ENCODE data around the gene CERS1. TPM values are rescaled to one million over a fixed set of nuclear protein-coding genes. Genes with fewer than 3 reads are reported as not detected.
"Not testable (repeated sequence)": the region's sequence is repeated elsewhere in the genome, so short reads cannot be mapped to it uniquely, and the experiment has no call there.

Gene CERS1
- total RNA-seq, 1 experiment from 2014 or later: 7.7 TPM

DNA sequence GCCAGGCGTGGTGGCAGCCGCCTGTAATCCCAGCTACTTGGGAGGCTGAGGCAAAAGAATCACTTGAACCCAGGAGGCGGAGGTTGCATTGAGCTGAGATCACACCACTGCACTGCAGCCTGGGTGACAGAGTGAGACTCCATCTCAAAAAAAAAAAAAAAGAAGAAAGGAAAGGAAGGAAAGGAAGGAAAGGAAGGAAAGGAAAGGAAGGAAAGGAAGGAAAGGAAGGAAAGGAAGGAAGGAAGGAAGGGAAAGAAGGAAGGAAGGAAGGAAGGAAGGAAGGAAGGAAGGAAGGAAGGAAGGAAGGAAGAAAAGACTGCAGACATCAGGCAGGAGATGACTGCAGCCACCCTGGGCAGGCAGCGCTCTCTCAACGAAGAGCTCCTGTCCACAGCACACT lies 6.6 kb upstream of the CERS1 start:
- in situ Hi-C loops (cut with HindIII; ENCODE audit: low pct_unique_long_range_greater_than_20kb, low sequenced_read_pairs); DNase-seq (ENCODE audit: low read depth): not testable (repeated sequence)

DNA sequence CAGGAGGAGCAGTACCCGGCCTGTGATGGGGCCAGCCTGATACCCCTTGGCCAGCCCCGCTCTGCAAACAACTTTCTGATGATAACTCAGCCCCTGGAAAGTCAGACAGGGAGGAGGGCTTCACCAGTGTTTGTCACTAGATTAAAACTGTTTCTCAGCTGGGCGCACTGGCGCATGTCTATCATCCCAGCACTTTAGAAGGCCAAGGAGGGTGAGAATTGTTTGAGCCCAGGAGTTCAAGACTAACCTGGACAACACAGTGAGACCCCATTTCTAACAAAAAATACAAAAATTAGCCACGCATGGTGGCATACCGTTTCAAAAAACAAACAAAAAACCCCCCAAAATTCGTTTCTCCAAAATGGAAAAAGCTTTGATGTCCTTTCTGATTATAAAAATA lies 5.5 kb upstream of the CERS1 start:
- in situ Hi-C loops (cut with HindIII; ENCODE audit: low pct_unique_long_range_greater_than_20kb, low sequenced_read_pairs): no loop called here
- DNase-seq (ENCODE audit: low read depth): no peak

DNA sequence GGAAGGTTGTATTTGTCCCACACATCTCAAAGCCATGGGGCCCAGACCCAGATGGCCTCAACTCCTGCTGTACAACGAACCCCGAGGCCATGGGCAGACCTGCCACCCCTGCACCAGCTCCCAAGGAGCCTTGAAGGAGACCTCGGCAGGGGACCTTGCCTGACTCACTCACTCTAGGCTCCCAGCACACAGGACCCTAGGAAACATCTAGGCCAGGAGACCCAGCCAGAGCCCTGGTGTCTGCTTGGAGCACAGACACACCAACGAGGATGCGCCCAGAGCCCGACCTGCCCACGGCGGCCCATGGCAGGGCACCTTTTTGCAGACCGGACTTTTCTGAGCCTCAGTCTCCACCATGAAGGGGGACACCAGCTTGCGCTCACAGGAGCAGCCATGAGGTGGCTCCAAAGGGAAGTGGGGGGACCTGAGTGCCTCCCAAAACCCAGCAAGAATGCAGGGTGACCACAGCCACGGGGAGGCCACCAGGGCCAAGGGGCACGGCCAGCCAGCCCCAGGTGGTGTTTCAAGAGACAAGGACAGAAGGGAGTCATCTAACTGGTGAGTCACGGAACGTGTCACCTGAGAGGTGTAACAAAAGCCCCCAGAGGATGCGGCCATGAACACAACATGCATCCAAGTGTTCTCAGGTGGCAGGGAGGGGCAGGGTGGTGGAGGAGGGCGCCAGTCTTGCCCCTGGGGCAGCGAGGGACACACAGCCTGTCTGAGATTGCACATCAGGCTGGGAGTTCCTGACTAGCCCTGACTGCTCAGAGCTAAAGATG lies 4.9 kb upstream of the CERS1 start:
- no peak for DNase-seq (ENCODE audit: low read depth)
- in situ Hi-C loops (cut with HindIII; ENCODE audit: low pct_unique_long_range_greater_than_20kb, low sequenced_read_pairs): no loop called here

DNA sequence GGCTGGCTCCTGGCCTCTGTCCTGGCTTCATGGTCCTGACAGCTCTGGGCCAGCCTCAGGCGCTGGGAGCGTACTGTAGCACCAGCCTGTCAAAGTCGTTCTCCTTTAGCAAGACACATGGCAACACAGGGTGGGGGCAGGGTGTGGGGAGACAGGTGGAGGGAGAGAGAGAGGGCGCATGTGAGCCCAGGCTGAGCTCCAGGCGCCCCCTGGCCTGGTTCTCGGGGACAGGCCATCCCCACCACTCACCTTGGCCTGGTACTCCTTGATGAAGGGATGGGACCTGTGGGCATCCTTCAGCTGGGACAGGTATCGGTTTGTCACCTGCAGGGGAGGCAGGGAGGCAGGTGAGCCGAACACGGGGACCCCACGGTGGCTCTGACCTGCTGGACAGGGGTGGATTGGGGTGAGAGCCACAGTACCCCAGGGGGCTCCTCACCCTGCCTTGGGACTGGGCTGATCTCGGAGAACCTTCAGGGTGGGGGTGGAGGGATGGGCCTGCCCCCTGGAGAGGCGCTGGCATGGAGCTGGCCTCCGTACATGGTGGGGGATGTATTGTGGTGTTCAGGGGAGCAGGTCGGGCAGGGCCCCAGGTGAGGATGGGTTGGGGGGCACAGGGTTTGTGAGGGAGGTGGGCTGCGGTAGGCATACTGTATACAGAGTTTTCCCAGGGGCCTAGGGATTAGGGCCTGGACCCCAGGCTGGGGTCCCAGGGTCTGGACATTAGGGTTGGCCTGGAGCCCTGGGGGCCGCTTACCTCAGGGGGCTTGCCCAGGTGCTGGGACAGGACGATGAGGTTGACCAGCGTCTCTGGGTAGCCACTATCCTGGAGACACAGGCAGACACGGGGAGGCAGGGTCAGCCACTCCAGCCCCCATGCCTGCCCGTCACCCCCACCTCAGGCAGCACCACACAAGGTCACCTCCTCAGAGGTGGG lies 3.9 kb upstream of the CERS1 start:
- DNase-seq (ENCODE audit: low read depth): no peak
- in situ Hi-C loops (cut with HindIII; ENCODE audit: low pct_unique_long_range_greater_than_20kb, low sequenced_read_pairs): no loop called here

DNA sequence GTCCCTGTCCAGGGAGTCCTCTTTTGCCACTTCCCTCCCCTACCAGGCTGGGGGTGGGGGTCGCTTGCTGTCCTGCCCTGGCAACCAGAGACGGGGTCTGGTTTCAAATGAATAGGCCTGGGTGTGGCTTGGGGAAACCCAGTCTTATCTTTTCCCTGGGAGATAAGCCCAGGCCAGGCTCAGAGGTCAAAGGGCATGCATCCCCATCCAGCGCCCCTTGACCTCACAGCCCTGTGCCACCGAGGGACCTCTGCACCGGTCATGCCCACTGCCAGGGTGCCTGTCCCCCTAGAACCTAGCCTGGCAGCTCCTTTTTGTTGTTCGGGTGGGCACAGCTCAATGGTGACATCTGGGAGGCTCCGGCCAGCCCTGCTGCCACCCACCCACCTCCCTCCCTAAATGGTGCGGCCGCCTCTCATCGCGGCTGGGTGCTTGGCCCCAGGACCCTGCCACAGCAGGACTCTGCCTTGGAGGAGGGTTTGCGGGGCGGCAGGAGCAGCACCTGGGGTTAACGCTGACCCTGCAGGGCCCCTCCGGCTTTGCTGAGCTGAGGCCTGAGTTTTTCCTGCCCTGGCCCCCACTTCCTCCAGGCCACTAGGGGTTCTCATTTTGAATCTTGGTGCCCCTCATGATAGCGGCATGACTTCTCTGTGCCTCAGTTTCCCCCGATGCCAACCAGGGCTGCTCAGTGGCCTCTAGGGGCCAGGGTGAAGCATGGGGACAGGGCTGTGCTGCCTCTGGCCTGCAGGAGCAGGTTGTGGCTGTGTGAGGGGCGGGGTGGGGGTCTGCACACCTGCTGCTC lies 2.9 kb upstream of the CERS1 start:
- in situ Hi-C loops (cut with HindIII; ENCODE audit: low pct_unique_long_range_greater_than_20kb, low sequenced_read_pairs): no loop called here
- DNase-seq (ENCODE audit: low read depth): no peak

DNA sequence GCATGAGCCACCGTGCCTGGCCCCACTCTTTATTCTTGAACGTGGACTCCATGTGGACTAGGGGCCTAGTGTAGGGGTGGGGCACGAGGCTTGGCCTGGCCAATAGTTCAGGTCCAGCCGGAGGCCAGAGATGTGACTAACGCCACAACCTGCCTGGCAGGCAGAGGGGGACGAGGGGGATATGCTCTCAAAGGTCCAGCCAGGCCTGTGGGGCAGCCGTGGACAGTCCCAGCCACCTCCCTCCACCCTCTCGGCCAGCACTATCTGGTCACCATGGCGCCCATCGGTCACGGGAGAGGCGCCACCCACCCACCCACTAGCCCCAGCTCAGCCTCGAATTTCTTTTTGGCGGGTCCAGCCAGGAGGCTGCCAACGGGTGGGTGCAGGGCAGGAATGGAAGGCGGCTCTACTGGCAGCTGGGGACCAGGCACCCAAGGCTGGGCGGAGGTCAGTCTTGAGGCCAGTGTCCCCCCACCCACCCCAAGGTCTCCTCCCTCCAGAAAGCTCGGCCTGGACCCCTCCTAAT lies 2.2 kb upstream of the CERS1 start:
- in situ Hi-C loops (cut with HindIII; ENCODE audit: low pct_unique_long_range_greater_than_20kb, low sequenced_read_pairs): no loop called here
- no peak for DNase-seq (ENCODE audit: low read depth)

DNA sequence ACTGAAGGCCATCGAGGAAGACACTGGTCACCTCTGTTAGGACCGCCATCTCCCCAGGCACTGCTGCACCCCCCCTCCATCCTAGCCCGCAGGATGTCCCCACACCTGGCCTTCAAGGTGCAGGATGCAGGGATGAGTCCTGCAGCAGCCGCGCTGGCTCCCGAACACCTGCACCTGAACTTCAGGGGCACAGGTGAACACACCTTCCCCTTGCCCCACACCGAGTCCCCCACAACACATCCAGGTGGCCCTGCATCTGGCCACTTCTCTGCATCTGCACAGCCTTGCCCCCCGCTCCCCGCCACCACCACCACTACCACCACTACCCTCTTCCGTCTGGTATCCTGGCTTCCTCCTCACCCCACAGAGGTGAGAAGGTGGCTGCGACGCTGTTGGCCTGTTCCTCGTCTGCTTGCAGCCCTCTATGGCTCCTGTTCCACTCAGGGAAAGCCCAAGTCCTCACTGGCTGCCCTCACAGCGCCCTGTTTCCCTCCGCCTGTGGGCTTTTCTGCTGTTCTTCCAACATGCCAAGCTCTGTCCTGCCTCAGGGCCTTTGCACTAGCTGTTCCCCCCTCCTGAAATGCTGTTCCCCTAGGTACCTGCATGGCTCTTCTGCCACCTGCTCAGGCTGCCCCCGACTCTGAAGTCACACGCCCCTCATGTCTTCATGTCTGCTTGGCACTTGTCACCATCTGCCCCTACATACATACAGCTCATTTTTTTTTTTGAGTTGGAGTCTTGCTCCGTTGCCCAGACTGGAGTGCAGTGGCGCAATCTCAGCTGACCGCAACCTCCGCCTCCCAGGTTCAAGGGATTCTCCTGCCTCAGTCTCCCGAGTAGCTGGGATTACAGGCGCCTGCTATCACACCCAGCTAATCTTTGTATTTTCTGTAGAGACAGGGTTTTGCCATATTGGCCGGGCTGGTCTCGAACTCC lies 1.4 kb upstream of the CERS1 start:
- in situ Hi-C loops (cut with HindIII; ENCODE audit: low pct_unique_long_range_greater_than_20kb, low sequenced_read_pairs): no loop called here
- DNase-seq (ENCODE audit: low read depth): no peak

DNA sequence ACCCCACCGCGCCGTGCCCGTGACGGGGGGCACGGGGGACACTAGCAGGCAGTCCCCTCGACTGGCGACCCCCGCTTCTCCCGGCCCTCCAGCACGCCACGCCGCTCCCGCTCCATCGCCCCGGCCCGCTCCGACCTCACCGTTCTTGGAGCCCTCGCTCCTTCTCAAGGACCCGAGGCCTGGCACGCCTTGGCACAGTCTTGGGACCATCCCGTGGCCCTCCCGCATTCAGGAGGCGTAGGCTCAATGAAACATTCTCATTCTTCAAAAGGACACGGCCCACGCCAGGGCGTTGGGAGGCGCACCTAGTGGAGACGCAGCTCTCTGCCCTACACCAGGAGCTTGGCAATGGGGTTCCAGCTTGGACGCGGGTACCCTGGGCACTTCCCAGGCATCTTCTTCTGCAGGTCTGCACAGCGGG lies 473 bp upstream of the CERS1 start:
- in situ Hi-C loops (cut with HindIII; ENCODE audit: low pct_unique_long_range_greater_than_20kb, low sequenced_read_pairs): no loop called here
- DNase-seq (ENCODE audit: low read depth): no peak

DNA sequence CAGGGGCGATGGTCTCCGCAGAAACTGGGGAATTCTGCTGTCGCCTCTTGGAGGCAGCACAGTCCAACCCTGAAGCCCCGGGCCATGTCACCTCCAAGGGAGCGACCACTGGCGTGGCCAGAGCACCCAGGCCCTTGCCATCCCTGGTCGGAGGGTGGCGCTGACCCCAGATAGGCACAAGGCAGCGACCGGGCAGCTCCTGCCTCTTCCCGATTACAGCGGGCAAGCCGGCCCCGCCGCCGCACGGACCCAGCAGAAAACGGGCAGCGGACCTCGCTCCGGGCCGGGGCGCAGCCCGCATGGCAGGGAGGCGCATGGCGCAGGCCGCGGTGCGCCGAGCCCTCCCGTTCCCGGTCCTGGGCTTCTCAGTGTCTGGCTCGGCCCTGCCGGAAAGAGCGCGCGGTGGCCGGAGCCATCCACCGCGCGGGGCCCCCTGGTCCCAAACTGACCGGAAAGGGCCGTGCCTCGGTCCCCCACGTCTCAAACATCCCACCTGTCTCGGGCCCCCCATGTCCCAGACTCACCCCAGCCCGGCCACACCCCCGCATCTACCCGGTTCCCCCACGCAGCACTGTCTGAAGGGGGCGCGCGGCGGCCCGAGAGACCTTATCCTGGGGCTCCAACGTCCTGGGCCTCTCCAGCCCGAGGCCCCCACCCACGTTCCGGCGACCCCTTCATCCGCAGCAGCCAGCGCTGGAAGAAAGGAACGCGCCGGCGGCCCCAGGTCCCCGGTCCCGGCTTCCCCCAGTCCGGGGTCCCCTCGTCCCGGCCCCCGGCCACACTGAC lies 727 bp downstream of the CERS1 start:
- in situ Hi-C loops (cut with HindIII; ENCODE audit: low pct_unique_long_range_greater_than_20kb, low sequenced_read_pairs): no loop called here
- peak; percentile 72 for DNase-seq (ENCODE audit: low read depth)

DNA sequence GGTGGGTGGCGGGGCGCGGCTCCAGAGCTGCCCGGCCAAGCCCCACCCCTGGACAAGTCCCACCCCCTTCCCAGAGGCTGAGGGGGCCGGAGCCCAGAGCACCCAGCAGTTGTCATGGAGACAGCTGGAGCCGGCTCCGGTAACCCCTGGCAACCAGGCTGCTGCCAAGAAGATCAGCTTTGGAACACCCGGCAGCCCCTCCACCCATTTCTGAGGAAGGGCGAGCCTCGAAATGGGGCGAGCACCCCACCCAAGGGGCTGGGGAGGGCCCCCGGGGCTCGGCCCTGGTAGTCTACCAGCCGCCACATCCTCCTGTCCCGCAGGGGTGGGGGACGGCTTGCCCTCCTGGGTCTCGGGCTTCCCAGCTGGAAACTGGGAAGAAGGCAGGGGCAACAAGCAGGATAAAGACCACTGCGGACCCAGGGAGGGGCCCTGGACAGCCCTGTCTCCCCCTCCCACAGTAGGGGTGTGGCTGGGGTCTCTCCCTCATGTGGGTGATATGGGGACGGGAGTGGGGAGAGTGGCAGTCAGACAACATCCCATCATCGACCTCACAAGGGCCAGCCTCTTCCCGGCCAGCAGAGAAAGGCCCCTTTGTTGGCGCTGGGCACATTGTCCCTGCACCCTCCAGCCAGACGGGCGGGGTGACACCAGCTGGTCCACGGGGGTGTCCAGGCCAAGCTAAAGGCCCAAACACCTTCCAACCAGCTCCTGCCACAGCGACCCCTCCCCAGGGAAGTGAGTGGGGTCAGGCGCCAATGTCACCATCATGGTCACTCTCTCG lies 1.5 kb downstream of the CERS1 start:
- no peak for DNase-seq (ENCODE audit: low read depth)
- in situ Hi-C loops (cut with HindIII; ENCODE audit: low pct_unique_long_range_greater_than_20kb, low sequenced_read_pairs): no loop called here

DNA sequence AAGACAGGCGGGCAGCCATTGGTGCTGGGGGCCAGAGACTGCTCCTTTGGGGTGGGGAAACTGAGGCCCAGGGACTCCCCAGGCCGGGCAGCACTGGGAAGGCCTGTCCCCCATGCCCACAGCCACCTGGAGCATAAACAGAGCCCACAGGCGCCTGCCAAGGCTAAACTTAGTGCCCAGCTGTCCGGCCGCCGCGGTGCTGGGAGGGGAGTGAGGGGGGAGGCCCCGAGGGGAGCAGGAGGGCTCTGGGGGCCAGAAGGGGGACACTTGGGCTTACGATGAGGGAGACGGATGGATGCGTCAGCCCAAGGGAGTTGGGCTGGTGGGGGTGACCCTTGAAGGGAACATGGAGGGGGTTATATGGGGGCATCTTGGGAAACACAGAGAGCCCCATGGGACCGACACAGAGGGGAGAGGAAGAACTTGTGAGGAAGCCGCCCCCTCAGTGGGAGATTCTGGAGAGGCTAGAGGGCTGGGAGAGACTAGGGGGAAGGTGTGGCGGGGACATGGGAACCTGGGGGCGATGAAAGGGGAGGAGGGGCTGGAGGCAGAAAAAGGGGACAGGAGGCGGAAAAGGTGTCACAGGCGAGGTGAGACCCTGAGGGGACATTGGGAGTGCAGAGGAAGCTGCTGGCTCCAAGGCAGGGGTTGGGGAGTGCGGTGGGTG lies 2.2 kb downstream of the CERS1 start:
- no peak for DNase-seq (ENCODE audit: low read depth)
- in situ Hi-C loops (cut with HindIII; ENCODE audit: low pct_unique_long_range_greater_than_20kb, low sequenced_read_pairs): no loop called here

DNA sequence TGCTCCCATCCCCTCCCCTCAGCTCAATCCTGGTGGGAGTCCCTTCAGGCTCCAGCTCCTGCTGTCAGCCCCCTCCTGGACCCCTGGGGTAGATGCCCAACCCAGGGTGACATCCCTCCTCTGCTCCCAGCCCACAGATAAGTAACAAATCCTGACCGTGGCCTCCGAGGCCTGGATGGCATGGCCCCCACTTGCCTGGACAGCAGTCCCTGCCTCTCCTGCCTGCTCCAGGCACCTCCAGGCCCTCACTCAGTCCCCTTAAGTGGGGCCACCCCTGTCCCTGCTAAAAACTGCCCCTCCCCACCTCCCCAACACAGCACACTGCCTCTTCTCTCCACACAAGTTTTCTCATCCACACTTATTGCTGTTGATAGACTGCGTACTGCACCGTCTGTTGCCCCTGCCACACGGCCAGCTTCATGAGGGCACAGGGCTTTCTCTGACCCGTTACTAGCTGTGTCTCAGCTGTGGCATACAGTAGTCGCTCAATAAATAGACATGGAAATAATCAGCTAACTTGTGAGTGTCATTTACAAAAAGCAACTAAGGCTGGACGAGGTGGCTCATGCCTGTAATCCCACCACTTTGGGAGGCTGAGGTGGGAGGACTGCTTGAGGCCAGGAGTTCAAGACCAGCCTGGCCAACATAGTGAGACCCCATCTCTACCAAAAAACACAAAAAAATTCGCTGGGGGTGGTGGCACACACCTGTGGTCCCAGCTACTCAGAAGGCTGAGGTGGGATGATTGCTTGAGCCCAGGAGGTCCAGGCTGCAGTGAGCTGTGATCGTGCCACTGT lies 5.8 kb downstream of the CERS1 start:
- in situ Hi-C loops (cut with HindIII; ENCODE audit: low pct_unique_long_range_greater_than_20kb, low sequenced_read_pairs): no loop called here
- no peak for DNase-seq (ENCODE audit: low read depth)

DNA sequence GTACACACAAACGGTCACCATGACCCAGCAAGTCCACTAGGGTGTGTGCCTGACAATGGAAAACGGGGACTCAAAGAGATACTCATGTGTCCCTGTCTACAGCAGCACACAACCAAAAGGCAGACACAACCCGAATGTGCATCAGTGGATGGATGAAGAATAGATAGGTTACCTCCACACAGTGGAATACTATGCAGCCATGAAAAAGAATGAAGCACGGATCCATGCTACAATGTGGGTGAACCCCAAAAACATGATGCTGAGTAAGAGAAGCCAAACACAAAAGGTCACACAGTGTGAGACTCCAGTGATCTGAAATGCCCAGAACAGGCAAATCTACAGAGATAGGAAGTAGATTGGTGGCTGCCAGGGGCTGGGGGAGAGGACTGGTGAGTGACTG lies 9.0 kb downstream of the CERS1 start:
- DNase-seq (ENCODE audit: low read depth): no peak
- in situ Hi-C loops (cut with HindIII; ENCODE audit: low pct_unique_long_range_greater_than_20kb, low sequenced_read_pairs): no loop called here

DNA sequence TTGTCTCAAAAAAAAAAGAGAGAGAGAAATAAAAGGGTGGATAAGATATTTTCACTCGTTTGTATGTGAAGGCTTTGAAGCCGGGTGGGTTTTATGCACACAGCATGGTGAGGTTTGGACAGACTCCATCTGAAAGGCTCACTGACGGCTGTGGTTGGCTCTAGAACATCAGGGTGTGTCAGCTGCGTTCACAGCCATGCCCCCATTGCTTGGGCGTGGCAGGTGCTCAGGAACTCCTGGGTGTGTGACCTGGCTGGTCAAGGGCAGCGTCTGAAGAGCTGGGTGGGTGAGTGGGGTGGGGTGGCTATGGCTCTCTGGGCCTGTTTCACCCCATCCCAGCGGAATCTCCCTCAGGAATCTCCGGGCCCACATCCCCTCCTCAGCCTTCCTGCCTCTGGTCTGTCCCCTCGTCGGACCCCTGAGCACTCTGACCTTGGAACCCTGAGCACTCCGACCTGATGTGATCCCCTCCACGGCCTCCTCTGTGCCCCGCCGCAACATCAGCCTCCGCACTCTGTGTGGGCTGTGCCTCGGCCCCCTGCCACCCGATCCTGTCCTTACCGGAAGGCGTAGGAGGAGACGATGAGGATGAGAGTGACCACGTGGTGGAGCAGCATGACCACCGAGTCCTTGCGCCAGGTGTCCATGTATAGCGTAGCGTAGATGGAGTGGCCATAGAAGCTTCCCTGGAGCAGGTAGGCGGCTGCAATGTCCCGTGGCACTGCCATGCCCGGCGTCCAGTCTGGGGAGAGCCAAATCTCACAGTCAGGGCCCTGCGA lies 12.2 kb downstream of the CERS1 start:
- in situ Hi-C loops (cut with HindIII; ENCODE audit: low pct_unique_long_range_greater_than_20kb, low sequenced_read_pairs): no loop called here
- no peak for DNase-seq (ENCODE audit: low read depth)
